Lung (tissue), 12 donors: ENCODE data around the gene PLPPR1. TPM values are rescaled to one million over a fixed set of nuclear protein-coding genes. Genes with fewer than 3 reads are reported as not detected.

Experiments
- ATAC-seq: fragments of 200-7000 bp; cut with Tn5 transposase; one replicate; pipeline ENCODE4 v1.9.1; 2020; ENCODE audit warnings: moderate number of reproducible peaks; ENCODE audit not compliant: insufficient read depth, low FRiP score
- DNase-seq, 3 donors: peaks; one replicate each; pipeline ENCODE4 v3.0.0-alpha.2; 2013 to 2017
- H3K27ac ChIP-seq, 2 donors: one replicate each; pipeline ENCODE4 v1.5.1; 2013; ENCODE audit warnings: mild to moderate bottlenecking in 2 of 2, moderate library complexity in 2 of 2, control low read depth in 1 of 2, inconsistent platforms in 1 of 2, low read depth in 1 of 2, low read length in 1 of 2
- H3K27me3 ChIP-seq, 3 donors: one replicate each; pipeline ENCODE4 v1.5.1; 2013; ENCODE audit warnings: low read length in 2 of 3; ENCODE audit not compliant: control insufficient read depth in 3 of 3, insufficient read depth in 3 of 3
- H3K36me3 ChIP-seq, 4 donors: one replicate each; pipeline ENCODE4 v1.5.1; 2013; ENCODE audit warnings: low read length in 4 of 4, mild to moderate bottlenecking in 1 of 4, moderate library complexity in 1 of 4; ENCODE audit not compliant: control insufficient read depth in 4 of 4, insufficient read depth in 4 of 4
- H3K4me1 ChIP-seq, 5 donors: one replicate each; pipeline ENCODE4 v1.5.1; 2013; ENCODE audit warnings: low read length in 5 of 5, mild to moderate bottlenecking in 2 of 5, moderate library complexity in 1 of 5; ENCODE audit not compliant: control insufficient read depth in 5 of 5, insufficient read depth in 5 of 5
- H3K4me3 ChIP-seq: one replicate; pipeline ENCODE4 v1.5.1; 2013; ENCODE audit warnings: mild to moderate bottlenecking, control low read depth, moderate library complexity
- H3K9ac ChIP-seq, 2 donors: one replicate each; pipeline ENCODE4 v1.5.1; 2013; ENCODE audit warnings: low read length in 2 of 2, control low read depth in 1 of 2; ENCODE audit not compliant: insufficient read depth in 1 of 2
- H3K9me3 ChIP-seq, 4 donors: one replicate each; pipeline ENCODE4 v1.5.1; 2013; ENCODE audit warnings: low read length in 3 of 4, mild to moderate bottlenecking in 1 of 4, moderate library complexity in 1 of 4; ENCODE audit not compliant: control insufficient read depth in 4 of 4, insufficient read depth in 3 of 4
- CTCF ChIP-seq: IDR thresholded peaks from 2 replicates; pipeline ENCODE4 v1.5.1; 2012; ENCODE audit warnings: mild to moderate bottlenecking; ENCODE audit errors: control extremely low read depth, extremely low read depth
- WGBS, 2 donors: extraction: QIAGEN DNeasy Blood & Tissue Kit; methylation state at CpG; one replicate each; pipeline ENCODE4 v1.1.7; 2013; 5-methylcytosine and 5-hydroxymethylcytosine counted together
- polyA plus RNA-seq, 2 donors: library from polyadenylated mRNA; stranded (reverse); fragments of 200-250 nt; gene quantifications; one replicate each; pipeline ENCODE4 v1.2.1, GENCODE V29; 2013
- total RNA-seq, 2 donors: library from RNA; depleted of rRNA in 1 of 2; stranded (reverse); fragments of >200 nt in 1 of 2; gene quantifications; one replicate each; pipeline ENCODE4 v1.2.1, GENCODE V29; 2014 to 2021
- donor health status: control.
- donor health status: control.
- donor health status: Bipolar disorder and iron deficiency.
- donor health status: healthy.
- donor health status: DM: yes; HTN: yes; CAD: no.

The PLPPR1 gene
- total and polyA plus RNA-seq, 4 donors = 0.91 to 8.4 (median 3.7) TPM

GRCh38 chr9:101360647-101361046 is 332.1 kb downstream of the PLPPR1 start:
- no peak for TF ChIP-seq CTCF
- no peak for DNase-seq
- H3K4me1 ChIP-seq = no peaks in the 10 kb centered on the region
- no peaks in the 10 kb centered on the region for H3K27me3 ChIP-seq
- H3K9me3 ChIP-seq = no peaks in the 10 kb centered on the region
- H3K9ac ChIP-seq = no peak overlapping the region
- H3K36me3 ChIP-seq = no peaks in the 10 kb centered on the region
- H3K4me3 ChIP-seq = no peak overlapping the region
- no peak overlapping the region for H3K27ac ChIP-seq
- no peak for ATAC-seq

DNA sequence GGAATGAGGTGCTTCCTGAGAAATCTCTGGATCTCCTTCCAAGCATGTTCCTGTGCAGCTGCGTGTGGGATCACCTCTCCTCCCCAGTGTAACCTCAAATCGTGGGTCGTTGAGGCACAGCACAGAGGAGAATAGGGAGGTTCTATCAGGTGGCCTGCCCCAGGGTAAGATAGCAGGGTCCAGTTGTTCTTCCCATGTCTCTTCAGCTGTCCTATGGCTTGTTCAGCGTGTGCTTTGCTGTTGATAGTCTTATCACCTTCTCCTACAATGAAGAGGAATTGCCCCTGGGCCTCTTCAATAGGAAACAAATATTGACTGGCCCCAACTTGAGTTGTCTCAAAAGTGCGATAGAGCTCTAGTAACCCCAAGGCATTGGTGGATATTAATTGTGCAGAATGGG is 333.9 kb downstream of the PLPPR1 start:
- ATAC-seq = no peak
- Histone ChIP-seq H3K4me3 (no peak overlapping the region), H3K4me1 (no peaks in the 10 kb centered on the region), H3K9ac (no peak overlapping the region), H3K27ac (no peak overlapping the region), H3K9me3 (no peaks in the 10 kb centered on the region), H3K27me3 (no peaks in the 10 kb centered on the region), H3K36me3 (no peaks in the 10 kb centered on the region)
- no peak for TF ChIP-seq CTCF
- 84 to 87% methylated on average over 5 of the region's 5 CpGs for WGBS, 2 donors
- no peak for DNase-seq

DNA sequence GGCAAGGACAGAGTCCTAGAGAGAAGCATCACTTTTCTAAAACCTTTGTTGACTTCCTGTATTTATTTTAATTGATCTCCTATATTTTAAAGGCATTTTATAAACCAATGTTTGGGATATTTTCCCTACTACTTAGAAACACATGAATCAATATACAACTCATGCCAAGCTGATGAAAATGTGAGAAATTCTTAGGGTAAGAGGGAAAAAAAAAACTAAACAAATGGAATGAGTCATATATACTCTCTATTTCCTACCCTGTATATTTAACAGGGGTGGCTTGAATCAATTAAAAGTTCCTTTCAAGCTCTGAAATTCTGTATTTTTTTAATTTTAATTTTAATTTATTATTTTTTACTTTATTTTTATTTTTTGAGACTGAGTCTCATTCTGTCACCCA is 336.7 kb downstream of the PLPPR1 start:
- no peak for TF ChIP-seq CTCF

GRCh38 chr9:101366038-101366756 is 337.7 kb downstream of the PLPPR1 start:
- no peaks in the 10 kb centered on the region for H3K27me3 ChIP-seq
- H3K36me3 ChIP-seq = no peaks in the 10 kb centered on the region
- H3K9me3 ChIP-seq = no peaks in the 10 kb centered on the region
- no peaks in the 10 kb centered on the region for H3K4me1 ChIP-seq
- WGBS, 2 donors = 62 to 68% methylated on average over 5 of the region's 5 CpGs
- no peak overlapping the region for H3K27ac ChIP-seq
- no peak for DNase-seq
- H3K4me3 ChIP-seq = no peak overlapping the region
- no peak for ATAC-seq
- no peak overlapping the region for H3K9ac ChIP-seq
- TF ChIP-seq CTCF = no peak

More for the DNA sequence above, 336.7 kb downstream of the PLPPR1 start:
- Histone ChIP-seq H3K4me1 (no peaks in the 10 kb centered on the region), H3K9ac (no peak overlapping the region), H3K4me3 (no peak overlapping the region), H3K36me3 (no peaks in the 10 kb centered on the region), H3K27ac (no peak overlapping the region), H3K9me3 (no peaks in the 10 kb centered on the region), H3K27me3 (no peaks in the 10 kb centered on the region)
- DNase-seq (no peak), ATAC-seq (no peak)
